ENCODE results near the gene CCDC85C.

CCDC85C gene

GRCh38 chr14:99630202-99630601 lies 26.2 kb upstream of the CCDC85C start:
- DNase-seq (ENCODE audit: low read depth in 2 of 2, low spot score in 1 of 2), result no peak

- peak; percentile 10 to 21 for DNase-seq (ENCODE audit: low read depth in 2 of 2, low spot score in 1 of 2)
Observed at GRCh38 chr14:99628887-99629618, 25.0 kb upstream of the CCDC85C start.

GRCh38 chr14:99627510-99628381 lies 23.7 kb upstream of the CCDC85C start:
- DNase-seq (ENCODE audit: low read depth in 2 of 2, low spot score in 1 of 2), result no peak

- DNase-seq (ENCODE audit: low read depth in 2 of 2, low spot score in 1 of 2), result no peak
Observed at GRCh38 chr14:99627100-99627499, 23.1 kb upstream of the CCDC85C start.

- DNase-seq (ENCODE audit: low read depth in 2 of 2, low spot score in 1 of 2), result no peak
Observed at GRCh38 chr14:99626041-99626648, 22.1 kb upstream of the CCDC85C start.

GRCh38 chr14:99625476-99625875 lies 21.5 kb upstream of the CCDC85C start:
- DNase-seq (ENCODE audit: low read depth in 2 of 2, low spot score in 1 of 2), result no peak

DNA sequence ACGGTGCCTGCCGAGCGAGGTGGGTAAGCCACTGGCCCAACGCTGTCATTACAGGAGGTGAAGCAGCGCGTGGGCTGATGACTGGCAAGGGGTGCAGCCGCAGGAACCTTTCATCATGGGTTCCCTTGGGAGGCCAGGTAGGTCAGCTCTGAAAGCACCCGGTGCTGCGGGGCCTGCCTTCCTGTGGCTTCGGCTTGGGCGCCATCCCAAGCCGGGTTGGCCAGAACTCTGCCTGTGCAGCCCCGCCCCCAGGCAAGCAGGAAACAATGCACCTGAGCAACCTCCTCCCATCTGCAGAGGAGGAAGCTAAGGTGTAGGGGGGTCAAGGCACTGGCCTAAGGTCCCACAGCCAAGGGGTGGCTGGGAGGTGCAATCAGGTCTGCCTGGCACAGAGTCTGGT lies 21.0 kb upstream of the CCDC85C start:
- no peak for DNase-seq (ENCODE audit: low read depth in 2 of 2, low spot score in 1 of 2)

GRCh38 chr14:99624024-99624423 lies 20.0 kb upstream of the CCDC85C start:
- DNase-seq (ENCODE audit: low read depth in 2 of 2, low spot score in 1 of 2), result no peak

GRCh38 chr14:99621948-99622347 lies 17.9 kb upstream of the CCDC85C start:
- DNase-seq (ENCODE audit: low read depth in 2 of 2, low spot score in 1 of 2), result no peak

DNA sequence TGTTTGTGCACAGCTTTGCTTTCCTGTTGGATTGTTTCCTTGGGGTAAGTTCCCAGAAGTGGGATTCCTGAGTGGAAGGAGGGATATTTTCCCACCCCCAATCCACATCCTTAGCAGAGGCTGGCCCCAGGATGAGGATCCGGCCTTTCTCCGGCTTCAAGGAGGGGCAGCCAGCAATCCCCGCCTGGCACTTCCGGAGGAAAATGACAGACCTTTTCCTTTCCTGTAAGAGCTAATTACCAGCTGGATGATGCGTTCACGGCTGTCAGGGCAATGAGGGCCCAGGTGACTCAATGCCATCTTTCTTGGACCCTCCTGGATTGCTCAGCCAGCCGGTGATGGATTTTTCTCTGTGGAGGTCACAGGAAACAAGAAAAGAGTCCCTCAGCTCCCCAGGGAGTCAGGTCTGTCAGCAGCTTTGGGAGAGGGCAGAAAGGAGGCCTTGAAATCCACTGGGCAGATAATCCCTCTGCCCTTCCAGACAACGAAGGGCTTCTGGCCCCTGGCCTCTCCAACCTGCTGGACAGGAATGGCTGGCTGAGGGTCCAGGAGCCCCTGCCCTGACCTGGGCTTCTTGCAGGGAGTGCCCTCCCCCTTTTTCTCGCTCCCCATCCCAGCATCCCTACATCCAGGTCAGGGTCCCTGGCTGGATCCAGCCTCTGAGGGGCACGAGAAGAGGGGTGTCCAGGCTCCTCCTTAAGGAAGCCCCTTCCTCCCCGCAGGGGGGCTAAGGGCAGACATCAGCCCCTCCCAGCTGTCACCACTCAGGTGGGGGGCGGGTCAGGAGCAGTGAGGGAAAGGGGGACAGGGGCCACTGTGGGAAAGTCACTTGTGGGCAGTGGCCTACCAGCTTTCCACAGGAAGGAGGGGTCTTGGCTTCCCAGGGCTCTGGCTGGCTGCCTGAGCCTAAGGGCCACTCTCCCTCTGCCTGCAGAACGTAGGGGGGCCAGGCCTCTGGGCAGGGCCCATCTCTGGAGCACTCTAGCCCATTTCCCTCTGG lies 16.1 kb upstream of the CCDC85C start:
- DNase-seq (ENCODE audit: low read depth in 2 of 2, low spot score in 1 of 2), result no peak

GRCh38 chr14:99616832-99617800 lies 13.1 kb upstream of the CCDC85C start:
- no peak for DNase-seq (ENCODE audit: low read depth in 2 of 2, low spot score in 1 of 2)

DNA sequence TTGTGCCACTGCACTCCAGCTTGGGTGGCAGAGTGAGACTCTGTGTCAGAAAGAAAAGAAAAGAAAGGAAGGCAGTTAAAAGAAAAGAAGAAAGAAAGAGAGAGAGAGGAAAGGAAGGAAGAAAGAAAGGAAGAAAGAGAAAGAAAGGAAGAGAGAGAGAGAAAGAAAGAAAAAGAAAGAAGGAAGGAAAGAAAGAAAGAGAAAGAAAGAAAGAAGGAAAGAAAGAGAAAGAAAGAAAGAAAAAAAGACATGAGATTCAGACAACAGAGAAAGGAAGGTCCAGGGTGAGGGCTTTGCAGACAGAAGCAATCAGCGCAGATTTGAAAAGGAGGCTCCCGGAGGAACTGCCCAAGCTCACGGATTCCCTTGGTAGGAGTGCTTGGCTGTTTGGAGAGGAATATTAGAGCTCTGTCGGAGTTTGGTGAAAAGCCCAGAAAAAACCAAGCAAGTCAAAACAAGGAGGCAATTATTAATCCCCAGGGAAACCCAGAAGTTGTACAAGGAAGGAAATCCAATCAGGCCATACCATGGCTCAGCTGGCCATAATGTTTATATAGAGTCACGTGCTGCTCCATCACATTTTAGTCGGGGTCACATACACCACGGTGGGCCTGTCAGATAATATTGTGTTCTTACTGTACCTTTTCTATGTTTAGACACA lies 11.6 kb upstream of the CCDC85C start:
- DNase-seq (ENCODE audit: low read depth in 2 of 2, low spot score in 1 of 2), result no peak

DNA sequence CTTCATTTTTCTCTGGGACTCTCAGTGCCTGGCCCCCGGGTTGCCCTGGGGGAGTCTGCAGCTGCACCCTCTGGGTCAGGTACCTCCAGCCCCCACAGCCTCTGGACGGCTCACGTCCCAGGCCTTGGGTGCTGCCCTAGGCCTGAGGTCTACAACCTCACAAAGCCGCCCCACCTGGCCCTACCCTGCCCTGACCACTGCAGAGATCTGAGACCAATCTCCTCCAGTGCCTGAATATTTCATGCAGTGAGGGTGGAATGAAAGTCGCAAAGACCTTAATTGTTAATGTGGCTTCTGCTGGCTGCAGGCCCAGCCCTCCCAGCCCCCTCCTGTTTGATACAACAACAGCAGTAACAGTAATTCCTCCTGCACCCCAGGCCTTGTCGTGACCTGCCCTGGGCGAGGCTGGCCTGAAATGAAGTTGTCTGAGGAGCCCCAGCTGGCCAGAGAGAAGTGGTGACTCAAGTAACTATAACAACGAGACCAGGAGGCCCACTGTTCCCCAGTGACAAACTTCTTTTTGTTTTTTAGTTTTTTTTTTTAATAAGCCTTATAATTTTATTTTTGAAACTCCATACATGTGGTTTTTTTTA lies 8.8 kb upstream of the CCDC85C start:
- no peak for DNase-seq (ENCODE audit: low read depth in 2 of 2, low spot score in 1 of 2)

DNA sequence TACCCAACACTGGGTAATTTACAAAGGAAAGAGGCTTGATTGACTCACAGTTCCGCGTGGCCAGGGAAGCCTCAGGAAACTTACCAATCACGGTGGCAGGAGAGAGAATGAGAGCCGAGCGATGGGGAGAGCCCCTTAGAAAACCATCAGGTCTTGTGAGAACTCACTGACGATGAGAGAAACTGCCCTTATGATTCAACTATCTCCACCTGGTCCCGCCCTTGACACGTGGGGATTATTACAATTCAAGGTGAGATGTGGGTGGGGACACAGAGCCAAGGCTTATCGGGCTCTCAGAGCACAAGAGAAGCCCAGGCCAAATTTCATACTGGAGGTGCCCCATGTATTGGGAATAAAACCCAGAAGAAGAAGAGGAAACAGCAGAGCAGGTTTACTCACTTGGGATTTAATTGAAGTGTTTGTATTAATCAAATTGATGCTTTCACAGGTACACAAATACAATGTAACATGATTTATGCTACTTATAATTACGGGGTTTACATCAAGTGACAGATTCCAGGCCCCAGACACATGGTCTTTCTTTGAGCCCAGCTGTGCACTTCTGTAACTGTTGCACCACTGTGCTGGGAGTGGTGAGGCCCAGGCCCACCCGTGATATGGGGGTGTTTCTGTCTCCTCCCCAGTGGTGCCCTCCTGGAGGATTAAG lies 8.2 kb upstream of the CCDC85C start:
- DNase-seq (ENCODE audit: low read depth in 2 of 2, low spot score in 1 of 2), result no peak

GRCh38 chr14:99611646-99612045 lies 7.6 kb upstream of the CCDC85C start:
- DNase-seq (ENCODE audit: low read depth in 2 of 2, low spot score in 1 of 2), result no peak

DNA sequence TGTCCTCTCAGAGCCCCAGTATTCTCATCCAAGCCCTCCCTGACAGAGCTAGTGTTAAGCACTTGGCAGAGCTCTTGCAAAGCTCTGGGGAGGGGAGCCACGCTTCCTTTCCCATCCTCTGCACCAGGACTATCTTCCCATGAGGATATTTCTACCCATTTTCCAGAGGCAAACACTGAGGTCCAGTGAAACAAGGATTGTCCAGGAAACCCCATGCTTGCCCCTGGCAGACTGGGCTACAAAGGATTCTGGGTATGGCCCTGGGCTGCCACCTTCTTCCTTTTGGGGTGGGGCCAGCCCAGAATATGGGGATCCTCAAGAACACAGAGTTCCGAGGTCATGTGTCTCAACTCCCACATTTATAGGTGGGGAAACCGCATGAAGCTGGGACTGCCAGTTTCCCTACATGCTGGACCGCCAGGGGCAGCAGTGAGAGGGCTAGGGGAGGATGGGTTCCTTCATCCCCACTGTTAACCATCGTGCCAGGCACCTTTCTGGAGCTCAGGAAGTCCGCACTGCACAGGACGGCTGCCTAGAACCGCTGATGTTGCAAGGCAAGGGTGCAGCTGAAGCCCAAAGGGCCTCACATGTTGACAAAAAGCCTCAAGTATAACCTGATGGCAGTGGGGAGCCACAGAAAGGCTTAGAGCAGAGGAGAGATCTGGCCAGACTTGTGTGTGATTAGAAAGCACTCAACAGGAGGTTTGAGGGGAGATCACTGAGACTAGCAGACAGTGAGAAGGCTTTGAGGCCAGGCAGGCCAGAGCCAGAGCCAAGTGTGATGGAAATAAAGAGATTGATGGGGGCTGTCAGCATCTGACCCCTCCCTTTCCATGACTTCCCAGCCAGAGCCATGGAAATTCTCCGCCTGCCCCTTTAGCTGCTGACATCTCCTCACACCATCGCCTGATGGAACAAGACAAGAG lies 5.5 kb upstream of the CCDC85C start:
- DNase-seq (ENCODE audit: low read depth in 2 of 2, low spot score in 1 of 2), result no peak

DNA sequence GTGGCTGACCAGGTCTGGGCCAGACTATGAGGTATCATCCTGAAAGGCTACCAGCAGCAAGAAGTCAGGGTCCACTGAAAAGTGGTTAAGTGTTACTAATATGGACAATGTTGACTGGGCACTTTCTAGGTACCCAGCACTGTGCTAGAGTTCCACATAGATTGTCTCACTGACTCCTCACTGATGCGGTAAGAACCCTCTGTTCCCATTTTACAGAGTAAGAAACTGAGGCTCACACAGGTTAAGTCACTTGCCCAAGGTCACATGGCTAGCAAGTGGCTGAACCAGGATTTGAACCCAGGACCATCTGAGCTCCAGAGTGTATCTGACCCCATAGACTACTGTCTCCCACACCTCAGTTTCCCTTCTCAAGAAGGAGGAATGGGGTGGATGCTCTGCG lies 4.6 kb upstream of the CCDC85C start:
- DNase-seq (ENCODE audit: low read depth in 2 of 2, low spot score in 1 of 2), result no peak

Data from stimulated activated CD8-positive, alpha-beta memory T cell treated with anti-CD3 and anti-CD28 coated beads, Interleukin-4, amount 100 ng/mL, for 1 hour (primary cell).